Measurements from ENCODE around the gene PLEKHA6.
"Not testable (repeated sequence)": the region's sequence is repeated elsewhere in the genome, so short reads cannot be mapped to it uniquely, and the experiment has no call there.

PLEKHA6 gene

DNA sequence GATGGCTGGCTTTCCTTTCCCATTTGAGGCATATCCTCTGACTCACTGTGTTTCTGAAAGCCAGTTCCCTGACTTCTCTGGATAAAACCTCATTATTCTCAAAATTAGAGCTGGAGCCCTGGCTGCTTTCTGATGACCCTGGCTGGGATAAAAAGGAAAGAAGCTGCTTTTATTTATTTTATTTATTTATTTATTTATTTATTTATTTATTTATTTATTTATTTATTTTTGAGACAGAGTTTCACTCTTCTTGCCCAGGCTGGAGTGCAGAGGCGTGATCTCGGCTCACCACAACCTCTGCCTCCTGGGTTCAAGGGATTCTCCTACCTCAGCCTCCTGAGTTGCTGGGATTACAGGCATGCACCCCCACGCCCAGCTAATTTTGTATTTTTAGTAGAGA is 31.9 kb downstream of the PLEKHA6 start:
- not testable (repeated sequence) for H3K4me3 Mint-ChIP-seq; H3K4me1 Mint-ChIP-seq; DNase-seq; H3K36me3 Mint-ChIP-seq; H3K9me3 Mint-ChIP-seq; ATAC-seq (replicated peaks); H3K27ac Mint-ChIP-seq
- peaks cover 5 to 21% of the 10 kb centered on the region in 2 donors for H3K27me3 Mint-ChIP-seq

DNA sequence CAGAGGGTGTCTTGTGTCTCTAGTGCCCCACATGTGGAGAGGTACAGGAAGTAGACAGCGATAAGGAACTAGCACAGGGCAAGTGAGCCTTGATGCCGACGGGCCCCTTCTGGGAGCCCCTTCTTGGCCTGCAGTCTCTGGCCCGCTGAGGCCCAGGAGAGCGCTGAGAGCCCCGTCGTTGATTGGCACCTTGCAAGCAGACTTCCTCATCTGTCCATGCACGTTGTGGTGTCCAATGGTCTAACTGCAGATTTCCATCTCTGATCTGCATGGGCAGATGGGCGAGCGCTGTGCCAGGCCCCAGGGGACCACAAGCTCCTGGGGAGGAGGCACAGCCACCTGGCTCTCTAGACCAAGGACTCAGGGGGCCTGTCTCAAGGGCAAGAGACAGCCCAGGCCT is 32.4 kb downstream of the PLEKHA6 start:
- H3K4me1 Mint-ChIP-seq: peaks cover 1 to 5% of the 10 kb centered on the region in 2 donors
- H3K36me3 Mint-ChIP-seq: no peaks in the 10 kb centered on the region
- H3K27me3 Mint-ChIP-seq: peaks cover 5 to 21% of the 10 kb centered on the region in 2 donors
- H3K9me3 Mint-ChIP-seq: no peaks in the 10 kb centered on the region
- no peak overlapping the region for H3K27ac Mint-ChIP-seq
- H3K4me3 Mint-ChIP-seq: no peak overlapping the region
- ATAC-seq (replicated peaks) (no peak), DNase-seq (no peak)

DNA sequence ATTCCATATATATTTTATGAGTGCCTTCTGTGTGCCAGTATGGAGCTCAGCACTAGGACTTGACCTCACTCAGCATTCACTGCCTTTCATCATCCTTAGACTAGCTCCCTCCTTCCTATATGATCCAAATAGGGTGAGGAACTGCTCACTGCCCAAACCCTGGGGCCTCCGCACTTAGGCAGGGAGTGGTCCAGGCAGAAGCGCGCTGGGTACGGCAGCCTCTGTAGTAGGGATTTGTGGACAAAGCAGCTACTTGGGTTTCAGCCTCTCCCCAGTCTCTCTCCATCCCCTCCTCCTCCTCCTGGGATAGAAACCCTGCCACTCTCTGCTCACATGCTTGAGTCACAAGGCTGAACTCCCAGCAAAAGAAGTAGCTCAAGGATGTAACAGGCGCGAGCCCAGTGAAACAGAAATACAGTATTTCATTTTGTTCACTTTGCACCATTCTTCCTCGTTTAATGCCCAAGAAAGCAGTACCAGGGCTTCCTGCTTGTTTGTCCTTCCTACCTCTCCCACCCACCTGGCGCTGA is 32.9 kb downstream of the PLEKHA6 start:
- Mint-ChIP-seq H3K9me3 (no peaks in the 10 kb centered on the region), H3K27ac (no peak overlapping the region), H3K36me3 (no peaks in the 10 kb centered on the region), H3K27me3 (peaks cover 5 to 21% of the 10 kb centered on the region in 2 donors), H3K4me3 (no peak overlapping the region), H3K4me1 (peaks cover 1 to 5% of the 10 kb centered on the region in 2 donors)
- DNase-seq (no peak), ATAC-seq (replicated peaks) (no peak)

- Mint-ChIP-seq H3K27me3 (peaks cover 5 to 21% of the 10 kb centered on the region in 2 donors), H3K27ac (no peak overlapping the region), H3K4me3 (no peak overlapping the region), H3K4me1 (peaks cover 1 to 5% of the 10 kb centered on the region in 2 donors), H3K9me3 (no peaks in the 10 kb centered on the region), H3K36me3 (no peaks in the 10 kb centered on the region)
- no peak for ATAC-seq (replicated peaks)
- no peak for DNase-seq
Measured at GRCh38 chr1:204325944-204326343, 33.8 kb downstream of the PLEKHA6 start.

DNA sequence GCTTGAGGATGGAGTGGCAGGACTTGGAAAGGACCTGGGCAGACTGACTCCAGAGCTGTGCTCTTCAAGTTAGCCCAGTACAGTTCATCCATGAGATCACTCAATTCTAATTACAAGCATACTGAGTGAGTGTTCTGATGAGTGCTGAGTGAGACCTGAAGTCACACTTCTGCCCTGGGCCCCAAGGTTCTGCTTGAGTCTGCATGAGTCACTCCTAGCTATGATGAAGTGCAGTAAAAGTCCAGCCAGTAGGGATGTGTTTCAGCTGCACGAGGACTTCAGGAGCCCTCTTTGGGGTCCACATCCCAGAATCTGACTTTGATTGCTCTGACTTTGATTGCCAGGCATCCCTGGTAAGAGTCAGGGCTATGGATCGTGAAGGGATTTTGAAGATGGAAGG is 35.8 kb downstream of the PLEKHA6 start:
- H3K36me3 Mint-ChIP-seq: no peaks in the 10 kb centered on the region
- no peaks in the 10 kb centered on the region for H3K9me3 Mint-ChIP-seq
- DNase-seq (no peak), ATAC-seq (replicated peaks) (peak; percentile 63 to 75)
- peaks cover 5 to 18% of the 10 kb centered on the region in 2 donors for H3K27me3 Mint-ChIP-seq
- H3K4me3 Mint-ChIP-seq: no peak overlapping the region
- no peak overlapping the region for H3K27ac Mint-ChIP-seq
- peaks cover 4 to 5% of the 10 kb centered on the region in 2 donors for H3K4me1 Mint-ChIP-seq

GRCh38 chr1:204322339-204322868 is 37.3 kb downstream of the PLEKHA6 start:
- no peak for ATAC-seq (replicated peaks)
- H3K4me1 Mint-ChIP-seq: peaks cover 2 to 4% of the 10 kb centered on the region in 2 donors
- H3K36me3 Mint-ChIP-seq: no peaks in the 10 kb centered on the region
- H3K27me3 Mint-ChIP-seq: peaks cover 5 to 14% of the 10 kb centered on the region in 2 donors
- H3K9me3 Mint-ChIP-seq: no peaks in the 10 kb centered on the region
- no peak overlapping the region for H3K4me3 Mint-ChIP-seq
- no peak for DNase-seq
- no peak overlapping the region for H3K27ac Mint-ChIP-seq

DNA sequence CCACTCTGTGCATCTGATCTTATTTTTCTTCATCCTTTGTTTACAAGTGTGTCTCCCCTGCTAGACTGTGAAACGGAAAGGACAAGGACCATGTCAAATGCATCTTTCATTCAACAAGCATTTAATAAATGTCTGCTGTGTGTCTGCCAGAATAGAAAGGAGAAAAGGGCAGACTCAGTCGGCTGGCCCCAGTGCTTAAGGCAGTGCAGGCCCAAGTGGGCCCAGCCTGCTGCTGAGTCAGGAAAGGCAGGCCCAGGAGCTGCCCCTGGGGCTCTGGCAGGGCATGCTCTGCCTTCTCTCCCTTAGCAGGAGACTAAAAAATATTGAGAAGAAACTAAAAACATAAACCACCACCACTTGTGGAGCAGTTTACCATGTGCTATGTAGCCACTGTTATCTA is 38.1 kb downstream of the PLEKHA6 start:
- DNase-seq: no peak
- H3K4me3 Mint-ChIP-seq: no peak overlapping the region
- peaks cover 5 to 14% of the 10 kb centered on the region in 2 donors for H3K27me3 Mint-ChIP-seq
- peak overlapping the region; percentile 6 for H3K27ac Mint-ChIP-seq
- peaks cover 0 to 3% of the 10 kb centered on the region in 2 donors for H3K4me1 Mint-ChIP-seq
- no peaks in the 10 kb centered on the region for H3K36me3 Mint-ChIP-seq
- H3K9me3 Mint-ChIP-seq: no peaks in the 10 kb centered on the region
- no peak for ATAC-seq (replicated peaks)

DNA sequence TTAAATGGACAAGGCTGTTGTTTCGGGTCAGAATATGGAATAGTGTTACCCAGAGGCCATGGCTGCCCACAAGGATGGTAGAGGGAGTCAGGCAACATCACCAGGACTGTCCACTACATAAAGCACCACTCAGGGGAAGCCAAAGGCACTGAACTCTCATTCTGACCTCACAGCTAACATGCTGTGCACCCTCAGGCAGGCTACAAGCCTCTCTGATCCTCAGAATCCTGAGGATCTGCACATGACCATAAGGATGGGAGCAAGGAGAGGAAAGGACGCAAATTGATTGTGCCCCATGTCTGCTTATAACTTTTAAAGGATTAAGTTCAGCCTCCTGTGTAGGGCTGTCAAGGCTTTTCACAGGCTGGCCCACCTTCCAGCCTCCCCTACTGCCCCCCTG is 38.7 kb downstream of the PLEKHA6 start:
- DNase-seq (no peak), ATAC-seq (replicated peaks) (no peak)
- Mint-ChIP-seq H3K27me3 (peaks cover 1 to 10% of the 10 kb centered on the region in 2 donors), H3K4me3 (no peak overlapping the region), H3K9me3 (no peaks in the 10 kb centered on the region), H3K4me1 (peaks cover 0 to 3% of the 10 kb centered on the region in 2 donors), H3K36me3 (no peaks in the 10 kb centered on the region), H3K27ac (no peak overlapping the region)

GRCh38 chr1:204320382-204320804 is 39.3 kb downstream of the PLEKHA6 start:
- Mint-ChIP-seq H3K27ac (no peak overlapping the region), H3K27me3 (peaks cover 0 to 14% of the 10 kb centered on the region in 2 donors), H3K36me3 (no peaks in the 10 kb centered on the region), H3K4me3 (no peak overlapping the region), H3K9me3 (no peaks in the 10 kb centered on the region), H3K4me1 (peaks cover 0 to 3% of the 10 kb centered on the region in 2 donors)
- DNase-seq: no peak
- ATAC-seq (replicated peaks): peak in 1 of 2 donors; percentile 25

- Mint-ChIP-seq H3K27ac (no peak overlapping the region), H3K4me1 (peaks cover 2 to 4% of the 10 kb centered on the region in 2 donors), H3K4me3 (no peak overlapping the region), H3K27me3 (peaks cover 0 to 12% of the 10 kb centered on the region in 2 donors), H3K9me3 (no peaks in the 10 kb centered on the region), H3K36me3 (no peaks in the 10 kb centered on the region)
- no peak for DNase-seq
- no peak for ATAC-seq (replicated peaks)
Measured at GRCh38 chr1:204319462-204319861, 40.3 kb downstream of the PLEKHA6 start.

DNA sequence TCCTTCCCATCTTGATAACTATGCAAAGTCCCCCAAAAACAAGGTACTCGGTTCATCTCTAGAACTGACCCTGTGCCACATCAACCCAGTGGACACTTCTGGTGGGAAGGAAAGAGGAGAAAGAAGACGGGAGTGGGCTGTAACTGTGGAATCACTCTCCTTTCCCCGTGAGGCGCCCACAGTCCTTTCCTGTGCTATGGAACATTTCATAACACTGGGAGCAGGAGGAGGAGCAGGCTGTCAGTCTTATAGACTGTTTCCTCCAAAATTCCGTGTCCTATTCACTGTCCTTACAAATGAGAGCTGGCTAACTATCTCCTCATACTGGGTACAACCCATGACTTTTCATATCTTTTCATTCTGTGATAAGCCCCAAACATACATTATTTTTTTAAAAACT is 40.7 kb downstream of the PLEKHA6 start:
- peaks cover 6 to 8% of the 10 kb centered on the region in 2 donors for H3K4me1 Mint-ChIP-seq
- peaks cover 0 to 8% of the 10 kb centered on the region in 2 donors for H3K27me3 Mint-ChIP-seq
- no peak for DNase-seq
- ATAC-seq (replicated peaks): no peak
- H3K9me3 Mint-ChIP-seq: no peaks in the 10 kb centered on the region
- no peaks in the 10 kb centered on the region for H3K36me3 Mint-ChIP-seq
- H3K4me3 Mint-ChIP-seq: no peak overlapping the region
- no peak overlapping the region for H3K27ac Mint-ChIP-seq

GRCh38 chr1:204318324-204318723 is 41.4 kb downstream of the PLEKHA6 start:
- H3K4me3 Mint-ChIP-seq: no peak overlapping the region
- no peaks in the 10 kb centered on the region for H3K36me3 Mint-ChIP-seq
- no peak overlapping the region for H3K27ac Mint-ChIP-seq
- no peak for ATAC-seq (replicated peaks)
- H3K9me3 Mint-ChIP-seq: no peaks in the 10 kb centered on the region
- H3K4me1 Mint-ChIP-seq: peaks cover 13 to 14% of the 10 kb centered on the region in 2 donors
- no peak for DNase-seq
- H3K27me3 Mint-ChIP-seq: peaks cover 6 to 10% of the 10 kb centered on the region in 2 donors

GRCh38 chr1:204317170-204317569 is 42.6 kb downstream of the PLEKHA6 start:
- DNase-seq (no peak), ATAC-seq (replicated peaks) (no peak)
- Mint-ChIP-seq H3K4me1 (peaks cover 18 to 19% of the 10 kb centered on the region in 2 donors), H3K9me3 (no peaks in the 10 kb centered on the region), H3K4me3 (no peak overlapping the region), H3K27ac (no peak overlapping the region), H3K36me3 (no peaks in the 10 kb centered on the region), H3K27me3 (peaks cover 11 to 17% of the 10 kb centered on the region in 2 donors)

DNA sequence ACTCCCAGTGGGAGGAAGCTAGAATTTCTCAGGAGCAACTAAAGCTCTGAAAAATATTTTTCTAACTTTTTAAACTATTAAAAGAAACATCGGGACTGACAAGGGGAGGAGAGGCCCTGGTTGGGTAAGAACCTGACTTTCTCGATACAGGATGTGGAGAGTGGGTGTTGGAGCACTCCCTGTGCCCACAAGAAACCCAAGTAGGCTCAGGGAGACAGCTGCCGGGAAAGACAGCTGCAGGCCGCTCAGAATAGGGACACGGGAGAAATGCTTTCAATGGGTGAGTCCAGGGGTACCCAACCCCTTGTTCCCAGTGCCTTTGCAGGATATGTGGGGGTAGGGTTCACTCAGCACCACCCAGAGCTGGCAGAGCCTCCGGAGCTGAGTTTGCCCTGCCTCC is 43.6 kb downstream of the PLEKHA6 start:
- H3K36me3 Mint-ChIP-seq: no peaks in the 10 kb centered on the region
- no peak overlapping the region for H3K4me3 Mint-ChIP-seq
- H3K27ac Mint-ChIP-seq: no peak overlapping the region
- DNase-seq (no peak), ATAC-seq (replicated peaks) (no peak)
- H3K4me1 Mint-ChIP-seq: peaks cover 18 to 19% of the 10 kb centered on the region in 2 donors
- no peaks in the 10 kb centered on the region for H3K9me3 Mint-ChIP-seq
- peaks cover 11 to 17% of the 10 kb centered on the region in 2 donors for H3K27me3 Mint-ChIP-seq

DNA sequence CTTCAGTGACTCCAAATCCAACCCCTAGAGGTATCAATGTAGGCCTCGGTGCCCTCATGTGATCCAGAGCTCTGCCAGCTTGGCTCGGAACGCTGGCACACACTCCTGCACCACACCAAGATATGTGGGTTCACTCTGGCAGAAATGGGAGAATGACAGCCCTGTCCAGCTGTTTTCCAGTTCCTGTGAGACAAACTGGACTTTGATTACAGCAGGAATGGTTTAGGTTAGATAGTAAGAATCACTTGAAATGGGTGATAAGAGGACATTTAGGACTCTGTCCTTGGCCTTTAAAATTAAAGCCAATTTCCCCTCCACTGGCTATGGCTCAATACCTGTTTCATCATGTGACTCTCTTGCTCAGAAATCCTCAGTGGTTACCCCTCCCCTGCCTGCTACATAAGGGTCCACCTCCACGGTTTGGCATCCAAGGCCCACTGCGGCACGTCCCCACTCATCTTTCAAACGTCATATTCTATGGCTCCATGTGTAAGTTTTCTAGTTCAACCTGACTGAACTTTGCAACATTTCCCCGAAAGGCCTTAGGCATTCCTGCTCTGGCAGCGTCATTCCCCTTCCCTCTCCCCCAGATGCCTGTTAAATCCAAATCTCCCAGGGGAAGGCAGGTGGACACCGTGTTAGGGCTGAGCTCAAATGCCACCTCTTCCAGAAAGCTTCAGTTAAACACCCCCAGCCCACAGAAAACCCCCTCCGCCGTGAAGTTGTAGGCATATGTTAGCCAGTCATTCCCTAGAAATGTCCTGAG is 44.7 kb downstream of the PLEKHA6 start:
- H3K27me3 Mint-ChIP-seq: peaks cover 11 to 17% of the 10 kb centered on the region in 2 donors
- H3K36me3 Mint-ChIP-seq: no peaks in the 10 kb centered on the region
- H3K4me1 Mint-ChIP-seq: peaks cover 15 to 19% of the 10 kb centered on the region in 2 donors
- no peaks in the 10 kb centered on the region for H3K9me3 Mint-ChIP-seq
- no peak for DNase-seq
- no peak for ATAC-seq (replicated peaks)
- no peak overlapping the region for H3K4me3 Mint-ChIP-seq
- no peak overlapping the region for H3K27ac Mint-ChIP-seq

All from stimulated activated naive B cell treated with anti-CD40 and anti-IgM and Interleukin-4, amounts not matched to agents 10 μg/mL and 1 μg/mL and 100 μg/mL, for 72 hours (primary cell).